GM19467 (cell line): ENCODE results near the gene PARP1.
"Not testable (repeated sequence)": the region's sequence is repeated elsewhere in the genome, so short reads cannot be mapped to it uniquely, and the experiment has no call there.

Experiments
- ATAC-seq: cut with Tn5 transposase; IDR thresholded peaks from one replicate; pipeline ENCODE4 v1.9.1; 2021; ENCODE audit warnings: mild to moderate bottlenecking, moderate library complexity; ENCODE audit not compliant: unreplicated experiment

Gene PARP1

GRCh38 chr1:226429858-226430715 lies 22.2 kb upstream of the PARP1 start:
- ATAC-seq: no peak

- no peak for ATAC-seq
Observed at GRCh38 chr1:226428791-226429461, 21.0 kb upstream of the PARP1 start.

- no peak for ATAC-seq
Observed at GRCh38 chr1:226428348-226428747, 20.5 kb upstream of the PARP1 start.

GRCh38 chr1:226427131-226427530 lies 19.2 kb upstream of the PARP1 start:
- ATAC-seq: no peak

GRCh38 chr1:226426395-226426794 lies 18.5 kb upstream of the PARP1 start:
- not testable (repeated sequence) for ATAC-seq

- ATAC-seq: no peak
Observed at GRCh38 chr1:226425431-226426031, 17.6 kb upstream of the PARP1 start.

- no peak for ATAC-seq
Observed at GRCh38 chr1:226425004-226425378, 17.1 kb upstream of the PARP1 start.

GRCh38 chr1:226424221-226425003 lies 16.5 kb upstream of the PARP1 start:
- ATAC-seq: no peak

GRCh38 chr1:226422478-226422877 lies 14.6 kb upstream of the PARP1 start:
- no peak for ATAC-seq

GRCh38 chr1:226420897-226421296 lies 13.0 kb upstream of the PARP1 start:
- no peak for ATAC-seq

- ATAC-seq: no peak
Observed at GRCh38 chr1:226420328-226420727, 12.4 kb upstream of the PARP1 start.

- no peak for ATAC-seq
Observed at GRCh38 chr1:226419284-226420029, 11.6 kb upstream of the PARP1 start.

GRCh38 chr1:226417830-226418546 lies 10.1 kb upstream of the PARP1 start:
- no peak for ATAC-seq

- ATAC-seq: no peak
Observed at GRCh38 chr1:226417350-226417749, 9.5 kb upstream of the PARP1 start.

- no peak for ATAC-seq
Observed at GRCh38 chr1:226414098-226414698, 6.3 kb upstream of the PARP1 start.

GRCh38 chr1:226411619-226412018 lies 3.7 kb upstream of the PARP1 start:
- ATAC-seq: no peak

GRCh38 chr1:226410958-226411357 lies 3.1 kb upstream of the PARP1 start:
- ATAC-seq: no peak

- no peak for ATAC-seq
Observed at GRCh38 chr1:226409392-226409791, 1.5 kb upstream of the PARP1 start.
